SU-DHL-6 (cell line): ENCODE measurements around the gene HSPB8.

Source experiments
- CTCF ChIP-seq: fragments of 200-600 bp; sonication (generic); IDR thresholded peaks from one replicate; pipeline ENCODE4 v1.5.1; 2017; ENCODE audit warnings: antibody characterized with exemption, mild to moderate bottlenecking, low read length, moderate library complexity; ENCODE audit not compliant: insufficient read depth, poor library complexity, severe bottlenecking
- EZH2phosphoT487 ChIP-seq: fragments of 200-600 bp; sonication (generic), shearing (Covaris generic); conservative IDR thresholded peaks from 2 replicates; pipeline ENCODE4 v1.6.1; 2018; ENCODE audit warnings: mild to moderate bottlenecking, antibody characterized with exemption, low read length, moderate library complexity, mixed read lengths

GRCh38 chr12:119147847-119148448 is 30.8 kb upstream of the HSPB8 start:
- TF ChIP-seq CTCF = no peak
- no peak for TF ChIP-seq EZH2phosphoT487
